Suprapubic skin (tissue), 3 donors: ENCODE results near the gene ROBO4.

Experiments
- EP300 ChIP-seq: sonication (generic); formaldehyde crosslinking; IDR thresholded peaks from one replicate; pipeline ENCODE4 v1.6.1; 2017; ENCODE audit warnings: antibody characterized with exemption
- POLR2A ChIP-seq, 2 donors: fragments of 450-650 bp; IDR thresholded peaks; one replicate each; pipeline ENCODE4 v1.6.1; 2017; ENCODE audit warnings: antibody characterized with exemption in 2 of 2, mild to moderate bottlenecking in 2 of 2, moderate library complexity in 2 of 2
- TF ChIP-seq, protein P1 (sequence below), 2 donors: fragments of 200-600 bp in 1 of 2; fragments of 450-650 bp in 1 of 2; sonication (generic) in 1 of 2; IDR thresholded peaks; one replicate each; pipeline ENCODE4 v1.5.1; 2016 to 2019; ENCODE audit warnings: antibody characterized with exemption in 2 of 2, mild to moderate bottlenecking in 1 of 2, moderate library complexity in 1 of 2

DNA sequence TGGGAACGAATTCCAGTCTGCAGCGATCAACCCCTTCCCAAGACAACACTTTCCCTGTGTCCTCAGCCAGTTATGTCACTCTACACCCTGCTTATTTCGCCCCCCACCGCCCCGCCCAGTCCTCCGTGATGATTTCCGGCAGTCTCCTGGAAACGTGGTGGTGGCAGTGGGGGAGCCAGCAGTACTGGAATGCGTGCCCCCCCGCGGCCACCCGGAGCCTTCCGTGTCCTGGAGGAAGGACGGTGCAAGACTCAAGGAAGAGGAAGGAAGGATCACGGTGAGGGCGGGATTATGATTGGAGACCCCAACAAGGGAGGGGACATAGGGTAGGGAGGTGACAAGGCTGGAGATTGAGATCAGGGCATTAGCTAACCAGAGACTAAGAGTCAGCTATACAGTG, 28.3 kb downstream of the ROBO4 start:
- TF ChIP-seq, protein P1, sequence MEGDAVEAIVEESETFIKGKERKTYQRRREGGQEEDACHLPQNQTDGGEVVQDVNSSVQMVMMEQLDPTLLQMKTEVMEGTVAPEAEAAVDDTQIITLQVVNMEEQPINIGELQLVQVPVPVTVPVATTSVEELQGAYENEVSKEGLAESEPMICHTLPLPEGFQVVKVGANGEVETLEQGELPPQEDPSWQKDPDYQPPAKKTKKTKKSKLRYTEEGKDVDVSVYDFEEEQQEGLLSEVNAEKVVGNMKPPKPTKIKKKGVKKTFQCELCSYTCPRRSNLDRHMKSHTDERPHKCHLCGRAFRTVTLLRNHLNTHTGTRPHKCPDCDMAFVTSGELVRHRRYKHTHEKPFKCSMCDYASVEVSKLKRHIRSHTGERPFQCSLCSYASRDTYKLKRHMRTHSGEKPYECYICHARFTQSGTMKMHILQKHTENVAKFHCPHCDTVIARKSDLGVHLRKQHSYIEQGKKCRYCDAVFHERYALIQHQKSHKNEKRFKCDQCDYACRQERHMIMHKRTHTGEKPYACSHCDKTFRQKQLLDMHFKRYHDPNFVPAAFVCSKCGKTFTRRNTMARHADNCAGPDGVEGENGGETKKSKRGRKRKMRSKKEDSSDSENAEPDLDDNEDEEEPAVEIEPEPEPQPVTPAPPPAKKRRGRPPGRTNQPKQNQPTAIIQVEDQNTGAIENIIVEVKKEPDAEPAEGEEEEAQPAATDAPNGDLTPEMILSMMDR (IDR thresholded peaks at IDR 0.05) = no peak
- TF ChIP-seq EP300 (no peak), POLR2A (IDR thresholded peaks at IDR 0.05) (no peak)
